HG02981 (cell line): Measurements from ENCODE around the gene CNOT4.
"Not testable (repeated sequence)": the region's sequence is repeated elsewhere in the genome, so short reads cannot be mapped to it uniquely, and the experiment has no call there.

ENCODE experiments used
- ATAC-seq: cut with Tn5 transposase; IDR thresholded peaks from one replicate; pipeline ENCODE4 v1.9.1; 2021; ENCODE audit warnings: mild to moderate bottlenecking, moderate library complexity; ENCODE audit not compliant: unreplicated experiment

The CNOT4 gene

DNA sequence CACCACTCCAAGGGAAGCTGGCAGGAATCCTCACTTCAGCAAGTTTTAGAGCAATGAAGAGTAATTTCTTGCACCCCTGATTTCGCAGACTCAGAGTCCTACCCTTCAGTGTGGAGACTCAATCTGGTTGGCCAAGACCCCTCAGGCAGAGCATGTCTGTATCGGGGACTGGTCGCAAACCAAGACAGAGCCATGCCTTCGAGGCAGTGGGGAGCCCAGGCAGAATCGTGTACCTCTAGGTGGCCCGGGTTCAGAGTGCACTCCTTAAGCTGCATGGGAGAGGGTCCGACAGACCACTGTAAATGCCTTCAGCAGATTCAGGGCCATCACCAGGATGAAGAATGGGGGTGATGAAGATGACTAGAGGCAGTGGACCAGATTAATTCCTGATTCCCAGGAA lies 181.4 kb downstream of the CNOT4 start:
- no peak for ATAC-seq

DNA sequence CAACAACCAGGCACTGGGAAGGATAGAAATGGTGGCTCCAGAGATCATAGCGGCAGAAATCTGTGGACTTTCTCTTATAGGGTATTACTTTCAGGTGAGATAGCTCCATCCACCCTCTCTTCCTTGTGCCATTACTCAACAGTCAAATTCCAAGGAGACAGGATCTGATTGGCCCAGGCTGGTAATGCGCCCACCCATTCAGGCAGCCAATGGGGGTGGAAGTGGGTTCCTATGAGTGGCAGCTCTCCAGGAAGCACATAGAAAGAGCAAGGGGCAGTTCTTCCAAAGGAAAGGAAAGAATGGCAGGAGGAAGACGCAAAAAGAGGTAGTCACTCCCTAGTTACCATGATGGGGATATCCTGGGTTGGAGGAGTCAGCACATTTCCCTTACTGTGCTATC lies 181.8 kb downstream of the CNOT4 start:
- no peak for ATAC-seq

GRCh38 chr7:135327458-135327857 lies 182.4 kb downstream of the CNOT4 start:
- ATAC-seq, result no peak

DNA sequence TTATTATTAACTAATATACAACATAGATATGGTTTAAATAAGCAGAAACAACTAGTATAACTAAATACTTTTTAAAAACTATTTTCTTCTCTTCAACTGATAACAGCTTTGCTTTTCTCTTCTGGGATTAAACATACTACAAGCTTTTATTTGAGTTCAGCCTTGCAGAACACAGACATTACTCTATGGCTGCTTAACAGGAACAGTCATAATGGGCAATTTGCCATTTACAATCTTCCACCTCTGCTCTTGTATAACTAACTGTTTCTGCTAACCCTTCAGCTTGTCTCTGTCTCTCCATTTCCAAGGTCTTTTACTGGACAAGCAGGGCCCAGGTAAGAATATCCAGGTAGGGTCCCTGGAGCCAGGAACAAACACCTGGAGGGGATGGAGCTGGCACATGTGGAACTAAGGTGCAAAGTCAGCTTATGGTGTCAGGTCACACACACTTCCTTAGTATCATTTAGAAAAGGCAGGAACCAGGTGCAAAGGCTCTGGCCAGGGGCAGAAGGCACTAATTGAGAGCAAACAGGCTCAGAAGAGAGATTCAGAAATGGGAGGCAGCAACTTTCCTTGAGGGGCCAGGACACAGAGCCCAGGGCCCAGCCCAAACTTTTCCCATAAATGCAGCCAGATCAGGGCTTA lies 183.1 kb downstream of the CNOT4 start:
- ATAC-seq, result no peak

- no peak for ATAC-seq
Measured at GRCh38 chr7:135322571-135323340, 187.1 kb downstream of the CNOT4 start.

DNA sequence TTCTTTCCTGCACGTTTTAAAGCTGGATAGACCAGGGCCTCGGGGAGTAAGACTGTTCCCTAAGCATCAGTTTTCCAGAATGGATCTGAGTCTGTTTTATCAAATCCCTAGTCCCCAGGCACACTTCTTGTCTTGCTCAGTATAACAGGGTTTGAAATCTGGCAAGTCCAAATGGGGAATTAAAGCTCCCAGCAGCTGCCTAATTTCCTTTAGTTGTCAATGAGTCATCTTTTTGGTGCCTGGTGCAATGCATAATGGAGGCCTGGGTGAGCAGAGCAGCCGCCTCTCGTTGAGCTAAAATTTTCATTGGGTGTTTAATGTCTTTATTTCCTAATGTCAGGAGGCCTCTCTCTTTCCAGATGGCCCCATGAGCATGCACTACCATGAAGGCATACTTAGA lies 188.3 kb downstream of the CNOT4 start:
- ATAC-seq, result no peak

DNA sequence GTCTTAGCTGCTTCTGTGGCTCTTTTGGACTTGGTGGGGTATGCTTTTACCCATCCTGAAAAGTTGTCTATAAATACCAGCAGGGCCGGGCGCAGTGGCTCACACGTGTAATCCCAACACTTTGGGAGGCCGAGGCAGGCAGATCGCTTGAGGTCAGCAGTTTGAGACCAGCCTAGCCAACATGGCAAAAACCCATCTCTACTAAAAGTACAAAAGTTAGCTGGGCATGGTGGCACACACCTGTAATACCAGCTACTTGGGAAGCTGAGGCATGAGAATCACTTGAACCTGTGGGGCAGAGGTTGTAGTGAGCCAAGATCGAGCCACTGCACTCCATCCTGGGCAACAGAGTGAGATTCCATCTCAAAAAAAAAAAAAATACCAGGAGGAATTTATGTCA lies 188.9 kb downstream of the CNOT4 start:
- not testable (repeated sequence) for ATAC-seq

GRCh38 chr7:135320268-135320667 lies 189.6 kb downstream of the CNOT4 start:
- no peak for ATAC-seq

GRCh38 chr7:135317676-135318325 lies 192.1 kb downstream of the CNOT4 start:
- no peak for ATAC-seq

DNA sequence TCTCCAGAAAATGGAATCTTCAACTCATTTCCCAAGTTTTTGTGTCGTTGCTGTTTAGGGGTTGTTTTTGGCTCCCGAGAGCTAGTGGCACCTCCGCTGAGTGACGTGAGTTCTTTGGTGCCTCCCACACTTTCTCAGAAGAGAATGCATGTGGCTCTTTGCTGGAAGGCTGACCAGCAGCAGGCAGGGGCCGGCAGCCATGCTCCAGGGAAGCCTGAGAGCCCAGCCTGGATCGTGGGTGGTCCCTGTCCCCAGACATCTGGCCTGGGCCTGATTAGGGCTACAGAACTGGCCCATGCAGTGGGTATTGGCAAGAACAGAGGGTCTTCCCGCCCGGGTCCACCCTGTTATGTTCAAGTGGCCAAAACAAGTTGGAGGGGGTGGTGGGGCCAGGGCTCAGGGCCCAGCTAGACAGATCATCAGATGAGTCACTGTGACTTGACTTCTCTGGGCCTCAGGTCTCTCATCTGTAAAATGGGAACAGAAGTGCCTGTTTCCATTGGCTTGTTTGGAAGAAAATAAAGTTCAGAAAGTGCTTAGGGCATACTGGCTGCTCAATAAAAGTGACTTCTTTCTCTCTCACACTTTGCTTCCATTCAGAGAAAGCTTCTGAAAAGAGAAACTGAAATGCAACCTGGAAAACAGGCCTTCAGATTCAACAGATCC lies 193.1 kb downstream of the CNOT4 start:
- no peak for ATAC-seq

GRCh38 chr7:135313971-135314370 lies 195.9 kb downstream of the CNOT4 start:
- no peak for ATAC-seq
